GM12865 (cell line): ENCODE results near the gene ASB2.

Source experiments
- DNase-seq: peaks from one replicate; pipeline ENCODE4 v3.0.0; 2010; ENCODE audit warnings: low read depth
- H3K4me3 ChIP-seq: 2 replicates; pipeline ENCODE4 v1.5.1; 2011; ENCODE audit warnings: mild to moderate bottlenecking, low read depth, low read length, control low read depth
- TF ChIP-seq, protein P1 (sequence below): IDR thresholded peaks from 2 replicates; pipeline ENCODE4 v1.5.1; 2011; ENCODE audit warnings: low read length, control low read depth, low read depth, inconsistent platforms; ENCODE audit not compliant: insufficient read depth; ENCODE audit errors: missing control alignments

The ASB2 gene

GRCh38 chr14:93951635-93952540 lies 24.5 kb downstream of the ASB2 start:
- no peak for DNase-seq
- no peak overlapping the region for H3K4me3 ChIP-seq
- TF ChIP-seq, protein P1, sequence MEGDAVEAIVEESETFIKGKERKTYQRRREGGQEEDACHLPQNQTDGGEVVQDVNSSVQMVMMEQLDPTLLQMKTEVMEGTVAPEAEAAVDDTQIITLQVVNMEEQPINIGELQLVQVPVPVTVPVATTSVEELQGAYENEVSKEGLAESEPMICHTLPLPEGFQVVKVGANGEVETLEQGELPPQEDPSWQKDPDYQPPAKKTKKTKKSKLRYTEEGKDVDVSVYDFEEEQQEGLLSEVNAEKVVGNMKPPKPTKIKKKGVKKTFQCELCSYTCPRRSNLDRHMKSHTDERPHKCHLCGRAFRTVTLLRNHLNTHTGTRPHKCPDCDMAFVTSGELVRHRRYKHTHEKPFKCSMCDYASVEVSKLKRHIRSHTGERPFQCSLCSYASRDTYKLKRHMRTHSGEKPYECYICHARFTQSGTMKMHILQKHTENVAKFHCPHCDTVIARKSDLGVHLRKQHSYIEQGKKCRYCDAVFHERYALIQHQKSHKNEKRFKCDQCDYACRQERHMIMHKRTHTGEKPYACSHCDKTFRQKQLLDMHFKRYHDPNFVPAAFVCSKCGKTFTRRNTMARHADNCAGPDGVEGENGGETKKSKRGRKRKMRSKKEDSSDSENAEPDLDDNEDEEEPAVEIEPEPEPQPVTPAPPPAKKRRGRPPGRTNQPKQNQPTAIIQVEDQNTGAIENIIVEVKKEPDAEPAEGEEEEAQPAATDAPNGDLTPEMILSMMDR, result no peak

- no peak for DNase-seq
- TF ChIP-seq, protein P1, result no peak
- H3K4me3 ChIP-seq, result no peak overlapping the region
Observed at GRCh38 chr14:93950948-93951634, 25.3 kb downstream of the ASB2 start.

- DNase-seq, result no peak
- no peak overlapping the region for H3K4me3 ChIP-seq
- TF ChIP-seq, protein P1, result no peak
Observed at GRCh38 chr14:93949511-93950075, 26.8 kb downstream of the ASB2 start.

GRCh38 chr14:93947282-93947681 lies 29.1 kb downstream of the ASB2 start:
- TF ChIP-seq, protein P1, result no peak
- DNase-seq, result no peak
- no peak overlapping the region for H3K4me3 ChIP-seq

- H3K4me3 ChIP-seq, result no peak overlapping the region
- TF ChIP-seq, protein P1, result no peak
- no peak for DNase-seq
Observed at GRCh38 chr14:93946541-93947090, 29.8 kb downstream of the ASB2 start.

GRCh38 chr14:93946104-93946503 lies 30.3 kb downstream of the ASB2 start:
- TF ChIP-seq, protein P1, result no peak
- peak; percentile 57 for DNase-seq
- no peak overlapping the region for H3K4me3 ChIP-seq
